Left ventricle myocardium superior (tissue), 1 donor: ENCODE results near the gene KCNH4. TPM values are rescaled to one million over a fixed set of nuclear protein-coding genes. Genes with fewer than 3 reads are reported as not detected.
A peak's percentile ranks its signal among the peaks of the same experiment; 100 is the strongest.

Experiments
- ATAC-seq: fragments of 200-7000 bp; cut with Tn5 transposase; one replicate; pipeline ENCODE4 v1.9.1; 2020; ENCODE audit warnings: mild to moderate bottlenecking, moderate library complexity
- DNase-seq: peaks from one replicate; pipeline ENCODE4 v3.0.0-alpha.2; 2020
- intact Hi-C: fragments of 100-400 bp; cut with micrococcal nuclease; formaldehyde crosslinking; loops from one replicate; pipeline ENCODE4 v1.11.0; 2022
- total RNA-seq: library from RNA; stranded (reverse); fragmentation: NEBNext Ultra II Directional; extraction: Animal tissue kit (Norgen Biotek cat#: 25700); gene quantifications from one replicate; pipeline ENCODE4 v1.2.1, GENCODE V29; 2021
- donor health status: DM: no; HTN: yes; CAD: no; lungs with severe emphysema.

Gene KCNH4
- total RNA-seq, 1 donor from 2014 or later: 0.15 TPM

GRCh38 chr17:42110301-42111264 is 70.4 kb downstream of the KCNH4 start:
- intact Hi-C loops: no loop called here
- no peak for DNase-seq

GRCh38 chr17:42109086-42109485 is 71.9 kb downstream of the KCNH4 start:
- intact Hi-C loops: no loop called here
- no peak for DNase-seq
- ATAC-seq: no peak

More at GRCh38 chr17:42110301-42111264, 70.4 kb downstream of the KCNH4 start:
- no peak for ATAC-seq

GRCh38 chr17:42107597-42108576 is 73.1 kb downstream of the KCNH4 start:
- intact Hi-C loops: no loop called here

GRCh38 chr17:42107124-42107523 is 73.8 kb downstream of the KCNH4 start:
- ATAC-seq: no peak
- no peak for DNase-seq
- intact Hi-C loops: no loop called here

More at GRCh38 chr17:42107597-42108576, 73.1 kb downstream of the KCNH4 start:
- peak; percentile 82 for DNase-seq
- ATAC-seq: peak; percentile 79

Other genes with a start within 250 kb of the KCNH4 start
- 28.6 TPM for gene CNP, start 214.3 kb downstream of the KCNH4 start, total RNA-seq
- 76.6 TPM for gene DNAJC7, start 163.7 kb downstream of the KCNH4 start, total RNA-seq
- 44.8 TPM for gene NKIRAS2, start 161.1 kb downstream of the KCNH4 start, total RNA-seq
- 0.52 TPM for gene C17orf113, start 130.5 kb downstream of the KCNH4 start, total RNA-seq
- 0.20 TPM for gene ZNF385C, start 82.7 kb downstream of the KCNH4 start, total RNA-seq
- 3.8 TPM for gene DHX58, start 68.4 kb downstream of the KCNH4 start, total RNA-seq
- gene KAT2A, start 59.8 kb downstream of the KCNH4 start, total RNA-seq: 26.1 TPM
- 0.12 TPM for gene HSPB9, start 58.3 kb downstream of the KCNH4 start, total RNA-seq
- gene RAB5C, start 26.2 kb downstream of the KCNH4 start, total RNA-seq: 47.1 TPM
- gene HCRT, start 4.3 kb upstream of the KCNH4 start, total RNA-seq: not detected
- gene GHDC, start 13.4 kb upstream of the KCNH4 start, total RNA-seq: 7.0 TPM
- gene STAT5B, start 95.2 kb upstream of the KCNH4 start, total RNA-seq: 33.4 TPM
- gene STAT5A, start 107.4 kb upstream of the KCNH4 start, total RNA-seq: 13.8 TPM
- 146 TPM for gene STAT3, start 207.3 kb upstream of the KCNH4 start, total RNA-seq
- 216 TPM for gene CAVIN1, start 242.1 kb upstream of the KCNH4 start, total RNA-seq